K562 (cell line): ENCODE measurements around the gene SHB. TPM values are rescaled to one million over a fixed set of nuclear protein-coding genes. Genes with fewer than 3 reads are reported as not detected.

ENCODE experiments used
- CBFA2T2 ChIP-seq: fragments of 450-650 bp; conservative IDR thresholded peaks from 2 replicates; pipeline ENCODE4 v1.6.1; 2017; ENCODE audit warnings: mild to moderate bottlenecking
- CBX8 ChIP-seq: fragments of 200-600 bp; sonication (generic); IDR thresholded peaks from 2 replicates; pipeline ENCODE4 v1.6.1; 2012; ENCODE audit warnings: borderline replicate concordance, mixed run types, low read depth, mild to moderate bottlenecking, moderate library complexity, mixed read lengths, low read length, control low read depth, inconsistent platforms; ENCODE audit not compliant: poor library complexity, severe bottlenecking; ENCODE audit errors: extremely low read depth
- CTBP1 ChIP-seq: fragments of 450-650 bp; IDR thresholded peaks from 2 replicates; pipeline ENCODE4 v1.6.1; 2016; ENCODE audit warnings: borderline replicate concordance
- E2F4 ChIP-seq: sonication (generic); formaldehyde crosslinking; IDR thresholded peaks from 2 replicates; pipeline ENCODE4 v1.8.0; 2022; ENCODE audit warnings: mild to moderate bottlenecking, low read depth, missing genetic modification reagents
- ELF4 ChIP-seq: fragments of 450-650 bp; formaldehyde crosslinking; IDR thresholded peaks from 2 replicates; pipeline ENCODE4 v1.4.0; 2022; ENCODE audit warnings: missing genetic modification characterization
- FOXJ3 ChIP-seq: sonication (generic); formaldehyde crosslinking; IDR thresholded peaks from 2 replicates; pipeline ENCODE4 v1.4.0; 2020; ENCODE audit warnings: mild to moderate bottlenecking, missing genetic modification reagents
- GABPA ChIP-seq: fragments of 200-800 bp; sonication (Bioruptor generic); conservative IDR thresholded peaks from 2 replicates; pipeline ENCODE4 v1.6.1; 2016; ENCODE audit warnings: low read depth, missing genetic modification characterization, missing compliant biosample characterization
- HCFC1 ChIP-seq: IDR thresholded peaks from 2 replicates; pipeline ENCODE4 v1.6.1; 2012; ENCODE audit warnings: low read depth, low read length, improper control_type of control experiment
- KAT8 ChIP-seq: fragments of 450-650 bp; IDR thresholded peaks from 2 replicates; pipeline ENCODE4 v1.6.1; 2016; ENCODE audit warnings: low read depth, mild to moderate bottlenecking
- MEF2A ChIP-seq: IDR thresholded peaks from 2 replicates; pipeline ENCODE4 v1.6.1; 2011; ENCODE audit warnings: low read depth, mild to moderate bottlenecking, low read length, moderate library complexity; ENCODE audit not compliant: control insufficient read depth
- NCOA4 ChIP-seq: fragments of 450-650 bp; IDR thresholded peaks from 2 replicates; pipeline ENCODE4 v1.6.1; 2018; ENCODE audit warnings: mild to moderate bottlenecking; ENCODE audit not compliant: partially characterized antibody
- PBX2 ChIP-seq, 2 experiments: IDR thresholded peaks in 1 of 2; conservative IDR thresholded peaks in 1 of 2; 2 replicates each; pipeline ENCODE4 v1.6.1; 2016; ENCODE audit warnings: low read depth in 2 of 2, mild to moderate bottlenecking in 1 of 2, missing compliant biosample characterization in 1 of 2, missing genetic modification characterization in 1 of 2, moderate library complexity in 1 of 2
- TEAD4 ChIP-seq, 2 experiments: sonication (generic) in 1 of 2; formaldehyde crosslinking in 1 of 2; IDR thresholded peaks; 2 replicates each; pipeline versions ENCODE4 v1.6.1 to v1.8.0; 2012 to 2022; ENCODE audit warnings: borderline replicate concordance in 1 of 2, inconsistent platforms in 1 of 2, low read length in 1 of 2, mild to moderate bottlenecking in 1 of 2, missing genetic modification reagents in 1 of 2
- ZBTB2 ChIP-seq: fragments of 450-650 bp; IDR thresholded peaks from 2 replicates; pipeline ENCODE4 v1.6.1; 2016; ENCODE audit warnings: antibody characterized with exemption
- ZC3H11A ChIP-seq: IDR thresholded peaks from 2 replicates; pipeline ENCODE4 v1.6.1; 2012; ENCODE audit warnings: low read depth, low read length, improper control_type of control experiment
- ZNF583 ChIP-seq: fragments of 250-450 bp; sonication (Bioruptor Pico); IDR thresholded peaks from 2 replicates; pipeline ENCODE4 v1.4.0; 2020
- ZNF696 ChIP-seq: fragments of 250-450 bp; sonication (Bioruptor Pico); conservative IDR thresholded peaks from 2 replicates; pipeline ENCODE4 v1.4.0; 2020; ENCODE audit warnings: mild to moderate bottlenecking, moderate library complexity
- ZNF707 ChIP-seq: fragments of 250-450 bp; sonication (Bioruptor Pico); conservative IDR thresholded peaks from 2 replicates; pipeline ENCODE4 v1.8.0; 2022; ENCODE audit warnings: inconsistent platforms, mild to moderate bottlenecking, moderate library complexity
- polyA plus RNA-seq, 8 experiments: library from polyadenylated mRNA; depleted of rRNA in 4 of 8; stranded (reverse) in 5 of 8; unstranded in 3 of 8; fragments of >200 nt; fragmentation: Nextera tagmentation in 2 of 8; fragmentation: Illumina TruSeq in 1 of 8; extraction: Ambion mirVana in 2 of 8; extraction: Trizol in 1 of 8; gene quantifications; 2 replicates each; pipeline versions ENCODE4 v1.2.1 to v1.2.3, GENCODE V29; 2011 to 2014; ENCODE audit warnings: inconsistent platforms in 1 of 8, missing spikeins in 1 of 8
- total RNA-seq, 7 experiments: library from RNA; depleted of rRNA in 6 of 7; stranded (reverse); fragments of >200 nt in 6 of 7; fragmentation: Illumina TruSeq in 2 of 7; extraction: Trizol in 2 of 7; gene quantifications; 2 replicates each; pipeline versions ENCODE4 v1.2.1 to v1.2.3, GENCODE V29; 2011 to 2021; ENCODE audit warnings: low replicate concordance in 1 of 7
- TF ChIP-seq, protein P1 (sequence below): fragments of 450-650 bp; IDR thresholded peaks from 2 replicates; pipeline ENCODE4 v1.6.1; 2017; ENCODE audit warnings: antibody characterized with exemption

The SHB gene
- total and polyA plus RNA-seq, 9 of the 15 experiments (the other 6 are each of a cell fraction or from before 2014, with no cell fraction given), result 0.78 to 16.0 (median 5.3) TPM

GRCh38 chr9:38038307-38039089 is 30.5 kb downstream of the SHB start (continued):
- no peak for TF ChIP-seq CBX8
- no peak for TF ChIP-seq ZNF583
- no peak; the same call in 1 of the 2 replicates for TF ChIP-seq ZBTB2
- no peak for TF ChIP-seq ZNF696 (CRISPR knock-in tag)
- peak; percentile 33; the same call in 1 of the 2 replicates for TF ChIP-seq CTBP1
- TF ChIP-seq GABPA (tag), result no peak
- TF ChIP-seq, protein P1, sequence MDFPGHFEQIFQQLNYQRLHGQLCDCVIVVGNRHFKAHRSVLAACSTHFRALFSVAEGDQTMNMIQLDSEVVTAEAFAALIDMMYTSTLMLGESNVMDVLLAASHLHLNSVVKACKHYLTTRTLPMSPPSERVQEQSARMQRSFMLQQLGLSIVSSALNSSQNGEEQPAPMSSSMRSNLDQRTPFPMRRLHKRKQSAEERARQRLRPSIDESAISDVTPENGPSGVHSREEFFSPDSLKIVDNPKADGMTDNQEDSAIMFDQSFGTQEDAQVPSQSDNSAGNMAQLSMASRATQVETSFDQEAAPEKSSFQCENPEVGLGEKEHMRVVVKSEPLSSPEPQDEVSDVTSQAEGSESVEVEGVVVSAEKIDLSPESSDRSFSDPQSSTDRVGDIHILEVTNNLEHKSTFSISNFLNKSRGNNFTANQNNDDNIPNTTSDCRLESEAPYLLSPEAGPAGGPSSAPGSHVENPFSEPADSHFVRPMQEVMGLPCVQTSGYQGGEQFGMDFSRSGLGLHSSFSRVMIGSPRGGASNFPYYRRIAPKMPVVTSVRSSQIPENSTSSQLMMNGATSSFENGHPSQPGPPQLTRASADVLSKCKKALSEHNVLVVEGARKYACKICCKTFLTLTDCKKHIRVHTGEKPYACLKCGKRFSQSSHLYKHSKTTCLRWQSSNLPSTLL, result no peak
- no peak for TF ChIP-seq KAT8
- TF ChIP-seq PBX2 (CRISPR knock-in tag; IDR thresholded peaks at IDR 0.05; ENCODE audit: low read depth), result no peak
- TF ChIP-seq PBX2 (tag; conservative IDR thresholded peaks at IDR 0.05; ENCODE audit: low read depth), result no peak; the same call in 1 of the 2 replicates
- TF ChIP-seq NCOA4, result no peak
- no peak for TF ChIP-seq ELF4 (CRISPR knock-in tag)
- TF ChIP-seq FOXJ3 (CRISPR knock-in tag), result no peak
- no peak for TF ChIP-seq ZC3H11A
- no peak for TF ChIP-seq MEF2A
- TF ChIP-seq HCFC1, result no peak
- no peak for TF ChIP-seq ZNF707 (CRISPR knock-in tag)
- TF ChIP-seq E2F4 (CRISPR knock-in tag), result no peak
- no peak; the same call in 1 of the 2 replicates for TF ChIP-seq TEAD4 (IDR thresholded peaks at IDR 0.05; ENCODE audit: low read length)
- no peak for TF ChIP-seq TEAD4 (CRISPR knock-in tag; IDR thresholded peaks at IDR 0.05; ENCODE audit: borderline replicate concordance)
- TF ChIP-seq CBFA2T2, result 0 out of 2 replicates have a peak, but pooled peaks have one; percentile 38
